ENCODE data around the gene HELZ.

The HELZ gene

DNA sequence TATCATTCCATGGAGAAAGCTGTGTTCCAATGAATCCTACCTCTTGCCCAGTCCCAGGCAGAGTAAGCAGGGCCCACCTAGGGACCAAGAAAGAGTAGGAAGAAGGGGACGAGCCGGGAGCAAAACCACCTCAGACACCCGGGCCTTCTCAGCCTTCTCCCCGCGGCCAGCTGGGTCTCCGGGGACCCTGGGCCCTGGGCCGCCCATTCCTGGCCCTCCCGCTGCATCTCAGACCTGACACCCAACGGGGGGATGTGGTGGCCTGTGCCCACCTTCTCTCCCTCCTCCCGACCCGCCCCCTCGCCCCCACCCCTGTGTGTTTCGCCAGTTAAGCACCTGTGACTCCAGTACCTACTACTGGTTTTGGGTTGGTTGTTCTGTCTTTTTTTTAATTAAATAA is 212.0 kb downstream of the HELZ start:
- no peak for DNase-seq (ENCODE audit: low read depth in 2 of 3, low spot score in 1 of 3)

DNA sequence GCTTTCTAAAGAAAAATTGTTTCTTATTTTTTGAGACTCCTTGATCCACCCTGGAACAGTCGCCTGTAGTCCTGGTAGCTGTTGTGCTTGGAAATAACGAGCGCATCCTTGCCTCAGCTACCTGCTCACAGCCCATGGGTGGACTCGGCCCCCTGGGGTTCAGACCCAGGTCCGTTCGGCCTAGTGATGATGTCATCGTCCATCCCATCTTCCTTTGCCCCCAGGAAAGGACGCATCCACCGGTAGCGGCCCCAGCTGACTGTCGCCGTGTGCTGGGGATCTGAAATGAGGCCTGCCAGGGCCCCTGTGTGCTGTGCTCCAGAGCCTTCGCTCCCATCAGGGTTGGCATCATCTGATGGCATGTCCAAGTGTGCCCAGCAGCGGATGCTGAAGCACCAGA is 212.6 kb downstream of the HELZ start:
- no peak for DNase-seq (ENCODE audit: low read depth in 2 of 3, low spot score in 1 of 3)

DNA sequence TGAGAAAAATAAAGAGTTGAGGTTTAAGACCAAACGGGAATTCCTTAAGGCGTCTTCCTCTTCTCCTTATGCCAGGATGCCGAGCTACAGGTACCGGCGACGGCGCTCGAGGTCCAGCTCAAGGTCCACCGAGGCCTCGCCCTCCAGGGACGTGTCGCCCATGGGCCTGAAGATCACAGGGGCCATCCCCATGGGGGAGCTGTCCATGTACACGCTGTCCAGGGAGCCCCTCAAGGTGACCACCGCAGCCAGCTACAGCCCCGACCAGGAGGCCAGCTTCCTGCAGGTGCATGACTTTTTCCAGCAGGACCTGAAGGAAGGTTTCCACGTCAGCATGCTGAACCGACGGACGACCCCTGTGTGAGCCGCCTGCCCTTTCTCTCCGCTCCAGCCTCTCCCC is 214.4 kb downstream of the HELZ start:
- no peak for DNase-seq (ENCODE audit: low read depth in 2 of 3, low spot score in 1 of 3)

DNA sequence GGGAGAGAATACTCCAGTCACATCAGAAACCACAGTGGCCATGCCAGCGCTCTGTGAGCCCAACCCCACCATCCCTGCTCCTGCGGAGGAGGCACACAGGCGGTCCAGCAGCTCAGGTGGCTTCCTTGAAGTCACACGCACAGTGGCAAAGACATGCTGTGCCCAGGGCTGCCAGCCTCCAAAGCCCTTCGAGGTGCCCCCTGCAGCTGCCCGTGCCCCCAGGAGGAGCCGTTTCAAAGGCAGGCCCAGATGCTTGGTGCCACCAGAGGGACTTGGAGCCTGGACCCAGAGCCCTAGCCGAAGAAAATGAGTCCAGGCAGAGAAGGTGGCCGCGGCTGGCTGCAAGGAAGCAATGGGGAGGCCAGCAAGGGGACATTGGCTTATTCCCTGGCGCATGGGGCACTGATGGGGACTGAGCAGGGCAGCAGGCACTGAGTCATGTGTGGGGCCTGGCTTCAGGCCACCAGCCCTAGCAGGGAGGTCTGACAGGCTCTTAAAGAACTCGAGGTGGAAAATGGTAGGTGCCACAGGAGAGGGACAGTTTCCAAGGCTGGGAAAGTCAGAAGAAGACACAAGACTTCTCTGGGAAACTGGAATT is 217.9 kb downstream of the HELZ start:
- DNase-seq (ENCODE audit: low read depth in 2 of 3, low spot score in 1 of 3) = no peak

DNA sequence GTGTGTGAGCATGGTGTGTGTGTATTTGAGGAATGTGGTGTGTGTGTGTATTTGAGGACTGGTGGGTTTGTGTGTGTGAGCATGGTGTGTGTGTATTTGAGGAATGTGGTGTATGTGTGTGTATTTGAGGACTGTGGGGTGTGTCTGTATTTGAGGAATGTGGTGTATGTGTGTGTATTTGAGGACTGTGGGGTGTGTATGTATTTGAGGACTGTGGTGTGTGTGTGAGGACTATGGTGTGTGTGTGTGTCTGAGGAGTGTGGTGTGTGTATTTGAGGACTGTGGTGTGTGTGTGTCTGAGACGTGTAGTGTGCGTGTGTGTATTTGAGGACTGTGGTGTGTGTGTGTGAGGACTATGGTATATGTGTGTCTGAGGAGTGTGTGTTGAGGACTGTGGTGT is 218.7 kb downstream of the HELZ start:
- DNase-seq (ENCODE audit: low read depth in 2 of 3, low spot score in 1 of 3) = no peak

DNA sequence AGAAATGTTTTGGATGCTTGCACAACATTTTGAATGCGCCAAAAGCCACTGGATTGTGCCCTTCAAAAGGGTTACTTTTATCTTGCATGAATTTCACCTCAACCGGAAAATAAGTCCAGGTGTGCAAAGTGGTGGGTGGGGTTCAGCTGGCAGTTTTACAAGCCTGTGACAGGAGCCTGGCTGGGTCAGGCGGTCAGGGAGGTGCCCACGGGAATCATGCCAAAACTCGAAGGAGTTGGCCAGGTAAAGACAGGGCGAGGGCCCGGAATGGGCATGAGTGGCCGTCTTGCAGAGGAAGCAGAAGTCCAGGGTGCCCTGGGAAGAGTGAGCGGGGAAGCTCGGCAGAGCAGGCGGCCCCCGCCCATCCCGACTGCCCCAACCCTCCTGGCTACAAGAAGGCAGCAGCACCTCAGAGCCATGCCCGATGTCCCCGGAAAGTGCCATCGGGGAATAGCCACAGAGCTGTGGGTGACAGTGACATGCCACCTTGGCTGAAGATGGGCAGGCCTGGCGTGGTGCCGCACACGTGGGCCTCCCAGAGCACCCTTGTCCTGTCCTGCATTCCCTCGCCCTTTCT is 219.7 kb downstream of the HELZ start:
- DNase-seq (ENCODE audit: low read depth in 2 of 3, low spot score in 1 of 3) = no peak

DNA sequence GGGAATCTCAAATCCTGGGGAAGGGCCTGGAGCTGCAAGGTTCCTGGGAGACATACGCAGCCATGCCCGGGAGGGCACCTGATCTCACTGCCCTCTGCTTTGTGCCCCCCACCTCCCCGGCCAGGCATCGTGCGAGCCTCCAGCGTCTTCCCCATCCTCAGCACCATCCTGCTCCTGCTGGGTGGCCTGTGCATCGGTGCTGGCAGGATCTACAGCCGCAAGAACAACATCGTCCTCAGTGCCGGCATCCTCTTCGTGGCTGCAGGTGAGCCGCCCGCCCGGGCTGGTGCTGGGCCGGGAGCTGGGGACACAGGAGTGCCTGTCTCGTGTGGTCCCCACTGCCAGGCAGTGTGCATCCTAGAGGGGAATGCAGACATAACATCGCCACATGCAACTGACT is 220.3 kb downstream of the HELZ start:
- no peak for DNase-seq (ENCODE audit: low read depth in 2 of 3, low spot score in 1 of 3)

DNA sequence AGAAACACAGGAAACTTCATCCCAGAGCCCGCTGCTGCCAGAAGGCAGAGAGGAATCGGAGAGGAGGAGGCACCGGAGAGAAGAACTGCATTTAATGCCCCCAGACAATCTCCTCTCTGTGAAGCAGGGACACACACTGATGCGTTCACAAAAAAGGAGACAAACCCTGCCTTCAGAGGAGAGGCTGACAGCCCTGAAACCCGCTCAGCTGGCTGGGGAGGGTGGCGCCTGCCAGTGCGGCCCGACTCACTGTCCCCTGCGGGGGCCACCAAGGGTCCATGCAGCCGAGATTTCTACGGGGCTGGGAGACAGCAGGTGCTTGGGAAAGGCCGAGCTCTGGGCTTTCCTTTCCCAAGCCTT is 222.6 kb downstream of the HELZ start:
- no peak for DNase-seq (ENCODE audit: low read depth in 2 of 3, low spot score in 1 of 3)

DNA sequence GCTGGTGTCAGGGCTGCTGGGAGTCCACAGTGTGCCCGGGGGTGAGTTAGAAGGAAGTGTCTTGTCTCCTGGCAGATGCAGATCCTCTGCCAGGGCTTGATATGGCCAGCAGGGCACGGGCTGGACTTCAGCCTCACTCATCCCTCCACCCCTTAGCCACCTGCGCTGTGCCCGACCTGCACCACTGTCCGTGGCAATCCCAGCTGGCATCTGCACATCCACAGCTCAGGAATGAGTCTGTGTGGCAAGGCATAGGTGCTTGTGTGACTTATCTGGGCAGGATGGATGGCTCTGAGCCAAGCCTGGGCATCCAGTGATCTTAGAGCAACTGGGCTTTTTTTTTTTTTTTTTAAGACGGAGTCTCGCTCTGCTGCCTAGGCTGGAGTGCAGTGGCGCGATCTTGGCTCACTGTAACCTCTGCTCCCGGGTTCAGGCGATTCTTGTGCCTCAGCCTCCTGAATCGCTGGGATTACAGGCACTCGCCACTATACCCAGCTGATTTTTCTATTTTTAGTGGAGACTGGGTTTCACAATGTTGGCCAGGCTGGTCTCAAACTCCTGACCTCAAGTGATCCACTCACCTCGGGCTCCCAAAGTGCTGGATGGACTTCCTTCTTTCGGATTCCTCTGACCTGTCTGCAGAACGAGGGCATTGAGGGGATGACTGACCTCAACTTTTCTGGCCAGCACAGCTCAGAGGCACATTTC is 223.1 kb downstream of the HELZ start:
- no peak for DNase-seq (ENCODE audit: low read depth in 2 of 3, low spot score in 1 of 3)

DNA sequence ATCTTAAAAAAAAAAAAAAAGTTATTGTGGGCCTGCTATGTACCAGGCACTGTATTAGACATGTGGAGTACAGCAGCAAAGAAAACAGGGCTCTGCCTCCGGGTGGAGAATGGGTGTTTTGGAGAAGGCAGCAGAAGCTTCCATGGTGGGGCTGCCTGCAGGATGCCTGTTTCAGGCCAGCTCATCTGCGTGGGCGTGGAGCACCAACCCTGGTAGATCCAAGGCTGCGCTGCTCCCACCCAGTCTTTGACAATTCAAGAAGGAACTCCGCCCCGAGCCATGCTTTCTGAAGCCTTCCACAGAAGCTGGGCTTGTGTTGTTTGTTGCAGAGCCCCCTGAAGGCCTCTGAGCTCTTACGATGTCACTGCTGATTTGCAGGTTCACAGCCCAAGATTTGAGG is 223.8 kb downstream of the HELZ start:
- no peak for DNase-seq (ENCODE audit: low read depth in 2 of 3, low spot score in 1 of 3)

Data from stimulated activated CD4-positive, alpha-beta T cell treated with anti-CD3 and anti-CD28 coated beads, Interleukin-12 subunit alpha, Interleukin-12 subunit beta, amount 100 ng/mL, for 48 hours (primary cell).